Ishikawa (cell line): ENCODE results near the gene STARD8.
A peak's percentile ranks its signal among the peaks of the same experiment; 100 is the strongest.

Source experiments
- CEBPB ChIP-seq: IDR thresholded peaks from 2 replicates; pipeline ENCODE4 v1.6.1; 2012
- CREB1 ChIP-seq: IDR thresholded peaks from 2 replicates; pipeline ENCODE4 v1.6.1; 2012; ENCODE audit warnings: low read depth
- EGR1 ChIP-seq: IDR thresholded peaks from 2 replicates; pipeline ENCODE4 v1.6.1; 2012
- EP300 ChIP-seq: IDR thresholded peaks from 2 replicates; pipeline ENCODE4 v1.6.1; 2012; ENCODE audit warnings: borderline replicate concordance
- FOXM1 ChIP-seq: IDR thresholded peaks from 2 replicates; pipeline ENCODE4 v1.6.1; 2012; ENCODE audit warnings: low read depth, borderline replicate concordance
- MAX ChIP-seq: IDR thresholded peaks from 2 replicates; pipeline ENCODE4 v1.6.1; 2012
- NFIC ChIP-seq: IDR thresholded peaks from 2 replicates; pipeline ENCODE4 v1.6.1; 2012
- RAD21 ChIP-seq: IDR thresholded peaks from 2 replicates; pipeline ENCODE4 v1.6.1; 2012; ENCODE audit warnings: low read depth
- REST ChIP-seq: IDR thresholded peaks from 2 replicates; pipeline ENCODE4 v1.6.1; 2012; ENCODE audit warnings: low read depth, mild to moderate bottlenecking
- TAF1 ChIP-seq: IDR thresholded peaks from 2 replicates; pipeline ENCODE4 v1.6.1; 2012; ENCODE audit warnings: low read depth, mild to moderate bottlenecking
- TCF12 ChIP-seq: IDR thresholded peaks from 2 replicates; pipeline ENCODE4 v1.6.1; 2012; ENCODE audit warnings: low read depth
- TEAD4 ChIP-seq: IDR thresholded peaks from 2 replicates; pipeline ENCODE4 v1.6.1; 2012
- USF1 ChIP-seq: IDR thresholded peaks from 2 replicates; pipeline ENCODE4 v1.6.1; 2012
- YY1 ChIP-seq: IDR thresholded peaks from 2 replicates; pipeline ENCODE4 v1.6.1; 2012; ENCODE audit warnings: low read depth
- ZBTB7A ChIP-seq: IDR thresholded peaks from 2 replicates; pipeline ENCODE4 v1.6.1; 2012; ENCODE audit warnings: low read depth

STARD8 gene

GRCh38 chrX:68690936-68691501 is 43.6 kb downstream of the STARD8 start:
- TF ChIP-seq USF1 (no peak), ZBTB7A (no peak), REST (no peak)

DNA sequence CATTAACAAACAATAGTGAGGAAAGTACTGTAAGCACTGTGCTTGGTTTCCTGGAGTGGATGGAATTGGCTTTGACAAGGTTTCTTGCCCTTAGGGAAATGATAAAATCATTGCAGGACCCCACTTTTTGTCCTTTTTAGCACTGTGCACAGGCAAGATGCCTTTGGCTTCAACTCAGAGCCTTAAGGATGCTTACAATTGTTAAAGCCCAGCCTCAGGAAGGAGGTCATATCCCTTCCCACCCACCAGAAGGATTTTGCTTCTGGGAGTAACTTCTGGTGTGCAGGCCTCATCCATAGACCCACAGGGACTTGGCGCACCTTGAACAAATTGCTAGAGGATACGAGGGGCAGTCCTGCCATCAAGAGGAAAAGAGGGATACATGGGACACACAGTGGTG is 44.5 kb downstream of the STARD8 start:
- TF ChIP-seq USF1 (no peak), TAF1 (no peak), FOXM1 (no peak), MAX (no peak), CEBPB (no peak), REST (no peak)

DNA sequence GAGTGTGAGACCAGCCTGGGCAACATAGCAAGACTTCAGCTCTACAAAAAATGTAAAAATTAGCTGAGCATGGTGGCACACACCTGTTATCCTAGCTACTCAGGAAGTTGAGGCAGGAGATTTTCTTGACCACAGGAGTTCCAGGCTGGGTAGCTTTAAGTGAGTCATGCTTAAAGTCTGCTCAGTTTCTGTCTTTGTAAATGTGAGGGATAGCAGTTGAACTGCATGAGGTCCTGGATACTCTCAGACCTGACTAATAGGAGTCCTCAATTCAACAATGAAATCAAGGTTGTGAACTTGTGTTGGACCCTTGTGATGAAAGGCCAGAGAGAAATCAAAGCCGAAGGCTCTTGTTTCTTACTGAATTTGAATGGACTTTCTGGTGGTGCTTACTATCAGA is 45.2 kb downstream of the STARD8 start:
- no peak for TF ChIP-seq TCF12
- no peak for TF ChIP-seq EGR1
- TF ChIP-seq ZBTB7A, result no peak
- no peak for TF ChIP-seq CREB1
- no peak for TF ChIP-seq TAF1
- TF ChIP-seq CEBPB, result no peak
- no peak for TF ChIP-seq EP300
- no peak for TF ChIP-seq USF1
- TF ChIP-seq YY1, result no peak
- no peak for TF ChIP-seq NFIC
- TF ChIP-seq RAD21, result no peak

DNA sequence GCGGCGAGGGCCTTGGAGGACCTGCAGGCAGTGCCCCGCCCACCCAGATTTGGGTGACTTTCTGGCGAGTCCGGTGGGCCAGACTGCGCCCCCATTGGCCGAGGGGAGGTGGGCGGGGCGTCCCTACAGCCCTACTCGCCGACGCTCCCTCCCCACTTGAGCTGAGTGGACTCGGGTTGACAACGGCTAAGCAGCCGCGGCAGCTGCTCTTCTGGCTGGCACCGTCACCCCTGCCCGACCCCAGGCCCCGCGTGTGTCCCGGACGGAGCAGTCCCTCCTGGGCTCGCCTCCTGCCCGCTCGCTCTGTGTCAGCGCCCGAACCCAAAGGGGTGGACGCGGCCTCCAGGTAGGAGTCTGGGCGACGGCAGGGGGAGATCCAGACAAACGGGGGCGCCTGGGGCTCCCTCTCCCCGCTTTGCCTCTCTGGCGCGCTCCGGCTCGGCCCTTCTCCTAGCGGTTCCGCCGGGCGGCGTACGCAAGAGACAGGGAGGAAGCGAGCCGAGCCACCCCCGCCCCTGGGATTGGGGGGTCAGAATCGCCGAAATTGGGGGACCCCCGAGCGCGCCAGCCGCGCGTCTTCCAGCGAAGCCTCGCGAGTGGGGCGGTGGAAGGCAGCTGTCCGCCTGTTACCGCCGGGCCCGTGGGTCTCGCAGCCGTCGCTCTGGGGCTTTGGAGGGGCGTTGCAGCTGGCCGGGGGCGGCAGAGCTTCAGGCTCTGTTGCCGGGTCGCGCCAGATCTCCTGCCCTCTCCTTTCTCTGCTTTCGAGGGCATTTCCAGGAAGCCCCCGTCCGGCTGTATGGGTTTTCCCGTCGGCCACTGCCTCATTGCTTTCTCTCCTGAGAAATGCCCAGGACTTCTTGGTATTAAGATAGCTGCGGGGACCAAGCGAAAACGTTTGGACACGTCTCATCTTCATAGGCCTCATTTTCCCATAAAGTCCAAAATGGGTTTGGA is 46.3 kb downstream of the STARD8 start:
- no peak for TF ChIP-seq CREB1
- TF ChIP-seq MAX, result 0 out of 2 replicates have a peak, but pooled peaks have one; percentile 37
- no peak for TF ChIP-seq USF1
- TF ChIP-seq TCF12, result no peak
- peak; percentile 33; the same call in 1 of the 2 replicates for TF ChIP-seq TAF1
- TF ChIP-seq EP300, result no peak
- TF ChIP-seq FOXM1, result no peak
- TF ChIP-seq CEBPB, result no peak
- TF ChIP-seq TEAD4, result no peak
- TF ChIP-seq RAD21, result no peak
- TF ChIP-seq REST, result no peak
- TF ChIP-seq NFIC, result no peak
- no peak for TF ChIP-seq EGR1
- TF ChIP-seq ZBTB7A, result peak; percentile 67; the same call in 1 of the 2 replicates
- TF ChIP-seq YY1, result no peak
